Activated CD4-positive, alpha-beta T cell treated with anti-CD3 and anti-CD28 coated beads for 1 hour (primary cell): Measurements from ENCODE around the gene CDC26.
"Not testable (repeated sequence)": the region's sequence is repeated elsewhere in the genome, so short reads cannot be mapped to it uniquely, and the experiment has no call there.

Experiments used
- DNase-seq: peaks from one replicate; pipeline ENCODE4 v3.0.0-alpha.2; 2020

CDC26 gene

DNA sequence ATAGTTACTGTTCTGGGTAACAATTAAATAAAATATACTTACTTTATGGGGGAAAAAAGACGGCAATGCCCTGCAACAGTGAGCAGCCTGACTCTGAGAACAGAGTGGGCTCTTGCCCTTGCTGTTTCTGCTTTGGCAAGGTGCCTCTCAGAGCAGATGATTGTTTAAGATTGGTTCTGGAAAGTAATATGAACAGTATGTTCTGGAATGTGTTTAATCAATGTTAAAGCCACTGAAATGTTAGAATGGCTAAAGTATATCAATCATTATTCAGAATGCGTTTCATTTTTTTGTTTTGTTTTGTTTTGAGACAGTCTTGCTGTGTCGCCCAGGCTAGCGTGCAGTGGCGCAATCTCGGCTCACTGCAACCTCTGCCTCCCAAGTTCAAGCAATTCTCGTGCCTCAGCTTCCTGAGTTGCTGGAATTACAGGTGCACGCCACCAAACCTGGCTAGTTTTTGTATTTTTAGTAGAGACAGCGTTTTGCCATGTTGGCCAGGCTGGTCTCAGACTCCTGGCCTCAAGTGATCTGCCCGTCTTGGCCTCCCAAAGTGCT is 39.6 kb downstream of the CDC26 start:
- not testable (repeated sequence) for DNase-seq

DNA sequence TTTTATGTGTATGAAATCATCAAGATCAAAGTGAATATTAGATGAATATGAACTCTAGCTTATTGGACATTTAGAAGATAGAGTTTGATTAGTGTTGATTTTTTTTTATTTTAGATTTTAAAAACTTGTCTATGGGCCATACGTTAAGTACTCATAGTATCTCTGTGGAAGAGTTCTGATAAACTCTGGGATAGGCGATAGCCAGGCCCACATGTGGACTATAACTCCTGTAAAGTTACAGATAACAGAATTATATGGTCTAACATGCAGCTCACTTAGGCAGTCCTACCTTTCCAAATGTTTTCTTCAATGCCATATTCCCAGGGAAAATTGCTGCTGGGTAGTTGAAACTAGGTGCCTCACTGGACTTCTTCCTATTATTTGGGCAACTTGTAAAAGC is 43.7 kb downstream of the CDC26 start:
- DNase-seq = no peak

DNA sequence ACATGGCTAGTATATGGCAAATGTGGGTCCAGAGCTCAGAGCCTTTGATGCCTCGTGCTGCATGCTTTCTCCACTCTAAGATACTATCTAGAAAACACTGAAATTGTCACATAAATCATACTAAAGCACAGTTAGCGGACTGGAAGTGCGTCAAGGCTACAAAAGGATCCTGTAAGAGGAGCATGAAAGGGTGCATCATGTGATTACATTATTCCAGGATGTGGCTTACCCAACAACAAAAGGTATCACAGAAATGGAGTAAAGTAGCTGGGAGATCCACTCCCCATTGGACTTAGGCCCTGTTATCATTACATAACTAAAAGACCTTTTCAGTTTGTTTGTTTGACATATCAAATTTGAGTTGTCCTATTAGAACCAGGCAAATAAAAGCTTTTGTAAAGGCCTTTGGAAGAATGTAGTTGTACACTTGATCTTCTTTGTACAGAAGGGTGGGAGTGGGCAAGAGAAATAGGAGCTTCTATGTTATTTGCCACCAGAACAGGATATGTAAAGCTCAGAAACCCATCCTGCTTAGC is 47.2 kb downstream of the CDC26 start:
- DNase-seq = no peak

DNA sequence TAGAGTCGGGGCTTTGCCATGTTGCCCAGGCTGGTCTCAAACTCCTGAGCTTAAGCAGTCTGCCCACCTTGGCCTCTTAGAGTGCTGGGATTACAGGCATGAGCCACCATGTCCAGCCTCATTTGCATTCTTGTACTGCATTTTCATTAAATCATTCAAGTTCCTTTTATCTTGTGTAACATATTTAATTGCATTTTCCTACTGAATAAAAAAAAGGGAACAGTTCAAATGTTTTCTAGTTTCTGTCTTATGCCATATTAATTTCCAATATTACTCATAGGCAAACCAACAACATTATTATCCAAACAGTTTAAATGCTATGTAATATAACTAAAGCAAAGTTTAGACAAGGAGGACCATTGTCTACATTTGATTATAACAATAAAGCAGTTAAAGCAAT is 47.9 kb downstream of the CDC26 start:
- no peak for DNase-seq

DNA sequence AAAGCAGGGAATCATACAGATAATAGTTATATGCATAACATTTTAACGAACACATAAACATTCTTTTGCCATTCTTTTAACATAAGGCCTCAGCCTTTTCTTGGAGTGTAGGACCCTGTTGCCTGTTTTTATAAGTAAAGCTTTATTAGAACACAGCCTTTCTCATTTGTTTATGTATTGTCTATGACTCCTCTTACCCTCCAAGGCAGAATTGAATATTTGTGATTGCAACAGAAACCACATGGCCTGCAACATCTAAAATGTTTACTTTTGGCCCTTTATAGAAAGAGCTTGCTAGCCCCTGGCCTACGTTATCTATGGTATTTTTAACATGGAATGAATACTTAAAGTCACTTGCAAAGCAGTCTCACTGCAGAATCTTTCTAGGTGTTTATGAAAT is 51.4 kb downstream of the CDC26 start:
- DNase-seq = no peak

DNA sequence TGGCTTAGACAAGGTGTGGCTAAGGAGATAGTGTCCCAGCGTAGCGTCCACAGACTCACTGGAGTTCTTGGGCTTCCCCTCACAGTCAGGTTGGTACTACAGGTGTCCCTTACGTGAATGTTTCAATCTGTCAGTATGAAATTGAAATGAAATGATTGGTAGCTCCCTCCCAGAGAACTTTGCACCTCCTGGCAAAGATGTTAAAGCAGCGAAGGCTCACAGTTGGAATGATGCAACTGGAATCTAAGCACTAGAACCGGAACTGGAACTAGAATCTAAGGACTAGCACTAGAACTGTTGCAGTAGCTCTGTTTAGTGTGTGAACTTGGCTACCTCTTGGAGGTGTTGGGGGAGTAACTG is 52.9 kb downstream of the CDC26 start:
- no peak for DNase-seq

DNA sequence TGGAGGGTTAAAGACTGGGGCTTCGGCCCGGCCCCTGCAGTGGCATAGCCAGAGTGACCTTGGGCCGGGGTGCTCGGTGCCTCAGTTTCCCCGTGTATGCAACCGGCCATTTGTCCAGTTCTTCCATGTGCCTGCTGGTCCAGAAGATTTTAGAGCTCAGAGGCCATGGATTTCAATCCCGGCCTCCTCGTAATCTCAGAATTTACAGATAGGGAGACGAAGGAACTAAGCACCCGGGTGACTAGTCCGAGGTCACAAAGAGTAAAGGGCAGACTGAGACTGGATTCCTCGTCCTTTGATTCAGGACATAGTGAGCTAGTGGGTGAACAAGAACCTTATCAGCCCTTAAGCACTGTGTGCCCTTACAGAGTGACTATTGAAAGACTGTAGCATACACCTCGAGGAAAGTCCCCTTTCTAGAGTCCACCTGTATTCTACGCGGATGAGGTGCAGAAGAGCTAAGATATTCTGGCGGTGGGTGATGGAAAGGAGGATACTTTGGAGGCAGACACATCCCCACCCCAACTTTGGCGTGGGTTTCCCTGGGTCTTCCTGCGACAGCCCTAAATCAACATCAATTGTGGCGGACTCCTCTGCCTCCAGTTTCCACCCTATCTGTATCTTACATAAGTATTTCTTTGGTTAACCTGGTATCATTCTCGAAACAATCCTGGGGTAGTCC is 53.4 kb downstream of the CDC26 start:
- DNase-seq = no peak

DNA sequence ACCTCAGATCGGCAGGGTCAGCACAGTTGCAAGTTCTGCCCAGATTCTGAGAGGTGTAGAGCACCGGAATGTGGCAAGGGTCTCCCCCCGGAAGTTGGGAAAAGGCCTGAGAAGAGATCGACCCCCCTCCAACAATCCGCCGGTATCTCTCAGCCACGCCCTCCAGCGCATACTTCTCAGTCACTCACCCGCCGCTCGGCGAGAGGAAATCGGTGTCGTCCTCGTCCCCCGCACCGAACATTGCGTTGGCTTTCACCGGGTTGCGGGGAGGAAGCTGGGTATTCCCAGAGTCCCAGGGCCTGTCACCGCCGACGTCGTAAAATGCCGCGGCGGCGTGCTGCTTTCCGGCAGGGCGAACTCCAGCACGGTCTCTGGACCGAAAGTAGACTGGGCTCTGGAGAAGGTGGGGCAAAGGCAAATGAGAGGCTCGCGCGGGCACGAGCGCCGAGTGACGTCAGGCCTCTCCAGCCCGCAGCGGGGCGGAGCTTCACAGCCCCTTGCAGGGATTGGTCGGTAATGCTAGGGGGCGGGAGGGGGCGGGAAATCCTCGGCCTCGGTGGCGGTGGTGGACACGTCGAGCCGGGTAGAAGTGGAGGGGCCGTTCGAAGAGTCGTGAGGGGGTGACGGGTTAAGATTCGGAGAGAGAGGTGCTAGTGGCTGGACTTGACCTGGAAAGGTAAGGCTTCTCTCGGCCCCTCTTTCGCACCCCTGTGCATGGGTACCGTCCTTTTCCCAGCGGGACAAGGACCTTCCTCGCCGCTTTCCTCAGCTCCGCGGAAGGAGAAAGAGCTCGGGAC is 54.2 kb downstream of the CDC26 start, which contains the start of the genes FKBP15 and SLC31A1:
FKBP15 (minus strand) TSS at position 275 of the 797 bp plus-strand sequence; CDS start at position 241, 34 bp downstream.
SLC31A1 (plus strand) TSS at position 542 of the 797 bp plus-strand sequence. CDS start 34,605 bp downstream, outside the sequence.
- peak; percentile 94 for DNase-seq

DNA sequence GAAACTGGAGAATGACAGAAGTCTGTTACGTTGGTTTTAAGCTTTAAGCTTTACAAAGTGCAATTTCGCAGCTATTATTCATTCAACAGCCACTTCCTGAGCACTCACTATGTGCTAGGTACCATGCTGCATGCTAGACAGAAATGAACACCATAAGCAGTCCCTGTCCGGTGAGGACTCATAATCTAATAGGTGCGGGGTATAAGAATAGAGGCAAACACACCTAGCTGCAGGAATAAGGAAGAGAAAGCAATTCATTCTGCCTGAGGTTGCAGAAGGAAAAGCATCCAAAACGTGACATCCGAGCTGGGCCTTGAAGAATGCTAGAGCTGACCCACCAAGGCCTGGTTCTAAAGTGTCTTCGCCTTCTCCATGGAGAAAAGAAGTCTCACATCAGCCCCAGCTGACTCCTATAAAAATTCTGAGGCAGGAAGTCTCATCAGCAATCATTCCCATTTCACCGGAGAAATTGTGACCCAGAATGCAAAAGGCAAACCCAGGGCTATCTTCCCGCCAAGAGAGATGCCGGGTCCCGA is 54.8 kb downstream of the CDC26 start:
- DNase-seq = no peak

DNA sequence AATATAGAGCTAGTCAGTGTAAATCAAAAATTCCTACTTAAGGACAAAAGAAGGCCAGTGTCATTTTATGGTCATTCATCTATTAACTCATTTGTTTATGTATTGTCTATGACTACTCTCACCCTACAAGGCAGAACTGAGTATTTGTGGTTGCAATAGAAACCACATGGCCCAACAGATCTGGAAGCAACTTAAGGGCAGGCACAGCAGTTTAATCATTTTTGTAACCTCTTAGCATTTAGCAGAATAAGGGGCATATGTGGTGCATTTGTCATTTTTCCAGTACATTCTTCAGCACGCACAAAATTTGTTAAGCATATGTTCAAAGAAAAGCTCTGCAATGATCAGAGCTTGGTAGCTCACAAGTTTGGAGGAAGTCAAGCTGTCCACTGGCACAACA is 55.4 kb downstream of the CDC26 start:
- DNase-seq = no peak

DNA sequence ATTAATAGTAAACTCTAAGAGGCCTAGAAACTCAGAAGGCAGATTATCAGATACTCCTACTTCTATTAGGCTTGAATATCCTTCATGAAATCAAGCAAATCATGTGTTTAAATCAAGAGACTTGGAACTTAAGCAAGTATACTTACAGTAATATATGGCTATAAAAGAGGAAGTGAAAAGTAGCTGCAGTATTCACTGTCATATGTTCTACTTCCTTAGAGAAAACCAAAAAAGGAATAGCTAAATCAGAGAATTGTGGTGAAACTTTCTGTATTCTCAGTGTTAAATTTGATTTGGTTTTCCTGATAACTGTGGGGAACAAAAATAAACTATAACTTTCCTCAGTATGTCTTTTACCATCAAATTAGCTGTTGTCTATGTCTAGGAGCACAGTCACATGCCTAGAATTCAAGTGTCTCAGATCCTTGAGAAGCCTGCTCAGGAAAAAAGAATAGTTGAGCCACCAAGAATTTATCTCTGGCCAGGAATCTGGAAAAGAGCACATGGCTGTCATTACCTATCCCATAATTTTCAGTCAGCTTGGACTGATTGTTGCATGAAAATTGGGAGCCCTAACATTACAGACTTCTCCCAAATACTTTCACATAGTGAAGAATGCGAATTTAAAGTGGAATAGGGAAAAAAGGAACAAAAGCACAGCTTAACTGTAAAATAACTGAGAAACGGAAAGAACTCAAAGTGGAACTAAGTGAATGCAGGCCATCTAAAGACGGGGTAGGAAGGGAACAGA is 56.0 kb downstream of the CDC26 start:
- DNase-seq = no peak
